WTC11 (cell line): ENCODE data around the gene PCDHA5.
A peak's percentile ranks its signal among the peaks of the same experiment; 100 is the strongest.
"Not testable (repeated sequence)": the region's sequence is repeated elsewhere in the genome, so short reads cannot be mapped to it uniquely, and the experiment has no call there.

Source experiments
- AFF4 ChIP-seq: sonication (generic); formaldehyde crosslinking; IDR thresholded peaks from 2 replicates; pipeline ENCODE4 v1.8.1; 2023; ENCODE audit warnings: mild to moderate bottlenecking, missing genetic modification reagents, borderline replicate concordance
- ATF1 ChIP-seq: sonication (generic); formaldehyde crosslinking; IDR thresholded peaks from 2 replicates; pipeline ENCODE4 v1.8.1; 2023; ENCODE audit warnings: mild to moderate bottlenecking, moderate library complexity, missing genetic modification reagents
- CREB1 ChIP-seq: sonication (generic); formaldehyde crosslinking; IDR thresholded peaks from 2 replicates; pipeline ENCODE4 v1.8.0; 2023; ENCODE audit warnings: mild to moderate bottlenecking, missing genetic modification reagents
- CREM ChIP-seq: sonication (generic); formaldehyde crosslinking; IDR thresholded peaks from 2 replicates; pipeline ENCODE4 v1.8.1; 2022; ENCODE audit warnings: mild to moderate bottlenecking, missing genetic modification reagents, moderate library complexity
- CTCF ChIP-seq: fragments of 200-600 bp; IDR thresholded peaks from 2 replicates; pipeline ENCODE4 v1.8.0; 2022; ENCODE audit warnings: antibody characterized with exemption
- GABPB1 ChIP-seq: sonication (generic); formaldehyde crosslinking; IDR thresholded peaks from 2 replicates; pipeline ENCODE4 v1.8.1; 2023; ENCODE audit warnings: mild to moderate bottlenecking, missing genetic modification reagents
- JAZF1 ChIP-seq: fragments of 250-450 bp; sonication (Bioruptor Pico); IDR thresholded peaks from 2 replicates; pipeline ENCODE4 v1.9.0; 2021; ENCODE audit warnings: moderate library complexity, mild to moderate bottlenecking, inconsistent platforms
- MAX ChIP-seq: sonication (generic); formaldehyde crosslinking; IDR thresholded peaks from 2 replicates; pipeline ENCODE4 v1.8.0; 2022; ENCODE audit warnings: mild to moderate bottlenecking, missing genetic modification reagents
- PRRX2 ChIP-seq: fragments of 250-450 bp; sonication (Bioruptor Pico); IDR thresholded peaks from 2 replicates; pipeline ENCODE4 v1.8.0; 2021; ENCODE audit warnings: mild to moderate bottlenecking
- RELA ChIP-seq: sonication (generic); formaldehyde crosslinking; IDR thresholded peaks from 2 replicates; pipeline ENCODE4 v1.8.1; 2022; ENCODE audit warnings: missing genetic modification reagents, mild to moderate bottlenecking, borderline replicate concordance
- USF2 ChIP-seq: sonication (generic); formaldehyde crosslinking; IDR thresholded peaks from 2 replicates; pipeline ENCODE4 v1.8.1; 2023; ENCODE audit warnings: mild to moderate bottlenecking, missing genetic modification reagents, moderate library complexity

- not testable (repeated sequence) for TF ChIP-seq JAZF1 (CRISPR knock-in tag); CTCF; CREB1 (CRISPR knock-in tag); MAX (CRISPR knock-in tag); CREM (CRISPR knock-in tag); GABPB1 (CRISPR knock-in tag); USF2; ATF1 (CRISPR knock-in tag); PRRX2 (CRISPR knock-in tag); AFF4 (CRISPR knock-in tag)
- 0 out of 2 replicates have a peak, but pooled peaks have one; percentile 39 for TF ChIP-seq RELA (CRISPR knock-in tag)
Observed at GRCh38 chr5:140796072-140796717, 25.2 kb upstream of the PCDHA5 start.
